Fibroblast of skin of right biceps (primary cell): ENCODE data around the gene PSMB8.
"Not testable (repeated sequence)": the region's sequence is repeated elsewhere in the genome, so short reads cannot be mapped to it uniquely, and the experiment has no call there.

ENCODE experiments used
- DNase-seq: peaks from one replicate; pipeline ENCODE4 v3.0.0-alpha.2; 2013

Gene PSMB8

DNA sequence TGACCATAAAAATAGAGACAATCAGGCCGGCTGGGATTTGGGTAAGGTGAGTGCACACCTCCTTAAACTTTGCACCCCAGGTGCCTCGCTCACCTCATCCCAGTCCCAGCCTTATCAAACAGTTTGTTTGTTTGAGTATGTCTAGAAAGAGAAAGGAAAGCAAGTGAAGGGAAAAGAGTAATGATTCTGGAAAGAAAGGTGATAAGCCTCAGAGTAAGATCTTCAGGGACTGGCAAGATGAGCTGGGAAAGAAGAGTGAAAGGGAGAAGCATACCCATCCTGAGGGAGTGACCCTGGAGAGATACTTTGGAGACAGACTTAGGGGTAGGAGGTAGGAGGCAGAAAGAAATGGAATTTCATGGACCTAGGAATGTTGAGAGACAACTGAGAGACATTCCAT is 7.0 kb downstream of the PSMB8 start:
- DNase-seq = no peak

DNA sequence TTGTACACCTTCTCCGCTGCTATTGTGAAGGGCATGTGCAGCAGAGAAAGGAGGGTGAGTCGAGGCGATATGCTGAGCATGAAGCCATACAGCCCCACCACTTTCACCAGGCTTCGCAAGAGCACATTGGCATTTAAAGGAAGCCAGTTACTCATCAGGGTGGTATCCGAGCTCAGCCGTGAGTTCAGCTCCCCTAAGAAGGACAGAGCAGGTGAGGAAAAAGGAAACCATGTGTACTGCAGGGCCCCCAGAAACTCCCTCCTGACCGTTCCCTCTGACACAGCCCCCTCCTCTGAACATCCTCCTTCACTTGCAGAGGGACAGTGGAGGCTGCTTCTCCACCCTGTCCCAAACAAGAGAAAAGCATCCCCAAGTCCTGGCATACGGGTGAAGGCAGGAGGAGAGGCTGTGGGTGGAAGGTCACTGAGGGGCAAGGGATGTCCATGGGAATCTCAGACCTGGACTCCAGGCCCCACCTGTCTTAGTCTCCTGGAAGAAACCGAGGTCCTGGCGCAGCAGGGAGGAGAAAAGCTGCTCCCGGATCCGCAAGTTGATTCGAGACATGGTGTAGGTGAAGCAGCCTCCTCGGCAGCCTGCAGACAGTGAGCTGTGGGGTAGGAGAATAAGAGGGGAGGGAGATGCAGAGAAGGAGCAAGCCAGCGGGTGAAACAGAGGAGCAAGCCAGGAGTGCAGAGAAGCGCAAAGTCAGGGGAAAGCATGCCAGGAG is 8.5 kb downstream of the PSMB8 start:
- DNase-seq = no peak

GRCh38 chr6:32833664-32834063 is 10.2 kb downstream of the PSMB8 start:
- DNase-seq = no peak

DNA sequence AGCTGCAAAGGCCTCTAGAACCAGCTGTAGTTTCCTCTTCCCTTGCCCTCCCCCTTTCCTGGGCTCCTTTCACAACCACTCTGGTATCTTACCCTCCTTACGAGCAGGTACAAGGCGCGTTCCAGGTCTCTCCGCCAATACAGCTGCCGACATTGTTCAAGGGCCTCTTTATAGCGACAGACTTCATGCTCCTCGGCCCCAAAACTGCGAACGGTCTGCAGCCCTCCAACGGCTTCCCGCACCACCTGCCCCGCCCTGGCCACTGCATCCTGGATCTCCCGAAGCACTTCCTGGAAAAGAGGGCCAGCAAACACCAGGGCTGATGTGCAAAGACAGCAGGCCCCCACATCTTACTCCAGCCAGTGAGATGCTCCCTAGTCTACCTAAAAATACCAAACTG is 11.3 kb downstream of the PSMB8 start:
- no peak for DNase-seq

- DNase-seq = no peak
Observed at GRCh38 chr6:32830936-32831335, 12.9 kb downstream of the PSMB8 start.

GRCh38 chr6:32830017-32830416 is 13.8 kb downstream of the PSMB8 start:
- no peak for DNase-seq

- no peak for DNase-seq
Observed at GRCh38 chr6:32829495-32829894, 14.4 kb downstream of the PSMB8 start.

DNA sequence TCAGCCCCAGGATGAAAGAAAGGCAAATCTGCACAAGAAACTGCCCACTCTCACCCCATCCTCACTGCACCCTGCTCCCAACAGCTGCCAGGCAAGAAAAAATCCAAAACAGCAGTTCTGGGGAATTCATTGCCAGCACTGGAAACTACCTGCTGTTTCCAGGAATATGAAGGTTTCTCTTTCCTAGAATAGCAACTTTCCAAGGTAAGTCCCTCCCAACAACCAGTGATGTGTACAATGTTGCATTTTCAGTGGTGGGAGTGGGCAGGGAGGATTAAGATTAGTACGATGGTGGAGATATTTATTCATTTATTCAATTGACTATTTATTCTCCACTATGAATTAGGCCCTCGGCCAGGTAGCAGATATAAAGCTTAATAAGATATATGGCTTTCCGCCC is 16.8 kb downstream of the PSMB8 start:
- no peak for DNase-seq

DNA sequence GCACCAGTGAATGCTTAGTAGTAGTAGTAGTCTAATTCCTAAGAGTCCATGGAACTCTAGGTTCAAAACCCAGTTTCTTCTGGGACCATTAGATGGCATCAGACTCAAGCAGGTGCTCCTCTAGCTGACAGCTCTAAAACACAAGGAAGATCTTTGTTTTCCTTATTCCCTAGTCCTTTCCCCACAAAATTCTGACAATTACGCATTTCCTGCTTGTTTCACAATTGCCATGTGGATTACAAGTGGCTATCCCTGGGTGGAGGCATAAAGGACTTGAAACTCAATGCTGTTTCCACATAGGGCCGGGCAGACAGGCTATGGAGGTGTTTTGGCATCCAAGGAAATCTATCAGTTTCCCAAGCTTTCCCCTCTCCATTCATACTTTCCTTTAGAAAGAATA is 17.9 kb downstream of the PSMB8 start:
- peak; percentile 53 for DNase-seq

DNA sequence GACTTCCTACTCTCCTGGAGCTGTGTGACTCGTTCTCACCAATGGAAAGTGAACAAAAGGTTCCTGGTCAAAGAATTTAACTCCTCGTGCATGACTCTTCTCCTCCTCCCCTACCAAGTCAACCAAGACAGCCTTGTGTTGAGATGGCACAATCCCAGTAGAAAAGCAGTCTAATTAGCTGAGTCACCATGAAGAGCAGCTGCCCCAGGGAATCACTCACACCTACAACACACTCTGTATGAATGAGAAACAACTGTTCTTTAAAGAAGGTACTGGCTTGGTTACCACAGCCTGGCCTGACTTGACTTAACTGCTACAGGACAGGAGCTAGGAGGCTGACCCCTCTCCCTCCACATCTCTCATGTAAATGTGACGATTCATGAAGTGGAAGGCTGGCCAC is 24.1 kb downstream of the PSMB8 start:
- DNase-seq = peak; percentile 84

GRCh38 chr6:32818867-32819266 is 25.0 kb downstream of the PSMB8 start:
- no peak for DNase-seq

GRCh38 chr6:32816746-32817204 is 27.1 kb downstream of the PSMB8 start, which contains the start of gene HLA-DOB:
Gene HLA-DOB, minus strand, starts transcription at chr6:32817002. Its CDS starts 51 bp downstream, at chr6:32816951.
- no peak for DNase-seq

DNA sequence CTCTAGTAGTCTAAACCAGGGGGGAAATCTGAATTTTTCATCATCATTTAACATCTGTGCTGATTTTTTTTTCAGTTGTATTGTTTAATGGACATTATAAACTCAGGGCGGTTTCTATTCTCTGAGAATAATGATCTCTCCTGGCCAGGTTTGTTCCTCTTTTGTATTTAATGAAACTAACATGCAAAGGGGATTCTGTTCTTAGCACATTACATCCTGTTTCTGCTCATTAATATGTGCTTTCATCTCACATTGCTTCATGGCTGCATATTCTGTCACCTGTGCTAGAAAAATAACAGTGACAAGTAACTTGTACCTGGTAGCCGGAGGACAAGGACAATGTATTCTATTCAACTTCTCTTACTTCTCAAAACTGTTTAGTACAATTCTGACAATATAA is 27.9 kb downstream of the PSMB8 start:
- DNase-seq = no peak

DNA sequence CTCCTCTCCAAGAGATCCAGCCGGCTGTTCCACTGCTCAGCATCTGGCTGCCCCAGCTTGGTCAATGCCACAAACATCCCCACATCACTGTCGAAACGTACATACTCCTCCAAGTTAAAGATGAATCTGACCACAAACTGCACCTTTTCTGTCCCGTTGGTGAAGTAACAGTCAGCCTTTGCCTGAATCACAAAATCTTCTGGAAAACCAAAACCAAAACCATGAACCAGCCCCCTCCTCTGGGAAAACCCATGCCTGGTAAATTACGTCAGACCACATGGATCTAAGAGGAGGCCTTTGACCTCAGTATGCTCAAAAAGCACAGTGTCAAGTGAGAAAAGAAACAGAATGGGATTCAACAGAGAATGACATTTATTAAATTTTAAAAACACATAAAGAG is 28.7 kb downstream of the PSMB8 start:
- DNase-seq = peak; percentile 51

DNA sequence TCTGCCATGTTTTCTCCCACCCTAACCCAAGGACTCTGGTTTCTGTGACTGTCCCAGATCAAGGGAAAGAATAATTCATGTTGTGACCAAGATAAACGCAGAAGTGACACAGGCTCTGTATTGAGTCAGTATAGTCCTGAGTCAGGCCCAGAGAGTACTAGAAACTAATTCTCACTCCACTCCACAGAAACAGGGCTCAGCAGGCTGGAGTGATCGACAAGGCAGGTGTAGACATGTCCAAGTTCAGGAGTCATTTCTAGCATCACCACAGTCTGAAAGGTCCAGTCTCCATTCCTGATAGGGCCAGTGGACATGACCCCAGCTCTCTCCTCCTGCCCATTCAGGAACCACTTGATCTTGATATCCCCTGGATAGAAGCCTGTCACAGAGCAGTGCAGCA is 29.7 kb downstream of the PSMB8 start:
- DNase-seq = no peak

DNA sequence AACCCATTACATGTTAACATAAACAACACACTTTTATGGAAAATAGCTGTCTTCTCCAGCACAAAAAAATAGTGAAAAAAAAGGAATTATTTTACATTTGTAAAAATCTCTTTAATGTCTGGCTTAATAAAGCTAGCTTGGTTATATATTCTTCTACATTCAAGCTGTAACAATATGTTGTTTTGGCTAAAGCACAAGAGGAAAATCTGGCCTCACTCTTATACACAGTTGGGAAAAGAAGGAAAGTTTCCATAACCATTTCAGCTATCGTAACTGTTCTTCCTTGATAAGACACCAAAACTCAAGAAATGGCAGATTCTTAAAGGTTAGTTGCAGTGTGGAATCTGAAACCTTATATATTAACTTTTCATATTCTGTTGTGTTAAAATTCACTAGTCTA is 34.7 kb downstream of the PSMB8 start:
- no peak for DNase-seq

GRCh38 chr6:32807020-32807580 is 36.7 kb downstream of the PSMB8 start:
- no peak for DNase-seq

GRCh38 chr6:32805404-32805803 is 38.4 kb downstream of the PSMB8 start:
- DNase-seq = not testable (repeated sequence)

DNA sequence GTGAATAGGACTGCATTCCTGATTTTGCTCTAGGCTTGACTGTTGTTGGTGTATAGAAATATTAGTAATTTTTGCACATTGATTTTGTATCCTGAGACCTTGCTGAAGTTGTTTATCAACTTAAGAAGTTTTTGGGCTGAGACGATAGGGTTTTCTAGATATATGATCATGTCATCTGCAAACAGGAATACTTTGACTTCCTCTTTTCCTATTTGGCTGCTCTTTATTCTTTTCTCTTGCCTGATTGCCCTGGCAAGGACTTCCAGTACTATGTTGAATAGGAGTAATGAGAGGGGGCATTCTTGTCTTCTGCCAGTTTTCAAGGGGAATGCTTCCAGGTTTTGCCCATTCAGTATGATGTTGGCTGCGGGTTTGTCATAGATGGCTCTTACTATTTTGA is 40.4 kb downstream of the PSMB8 start:
- no peak for DNase-seq

GRCh38 chr6:32799740-32800139 is 44.1 kb downstream of the PSMB8 start:
- no peak for DNase-seq

DNA sequence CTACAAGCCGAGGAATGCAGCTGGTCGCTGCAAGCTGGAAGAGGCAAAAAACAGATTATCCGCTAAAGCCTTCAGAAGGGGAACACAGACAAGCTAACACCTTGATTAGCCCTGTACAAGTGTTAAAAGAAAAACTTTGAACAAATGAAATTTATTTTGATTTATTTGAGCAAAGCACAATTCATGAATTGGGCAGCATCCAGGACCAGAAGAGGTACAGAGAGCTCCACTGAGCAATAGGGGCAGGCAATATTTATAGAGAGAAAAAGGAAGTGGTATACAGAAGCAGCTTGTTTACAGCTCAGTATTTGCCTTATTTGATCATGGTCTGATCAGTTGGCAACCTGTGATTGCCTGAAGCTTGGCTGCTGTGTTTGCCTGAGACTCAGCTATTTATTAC is 44.7 kb downstream of the PSMB8 start:
- no peak for DNase-seq

GRCh38 chr6:32796848-32797776 is 46.7 kb downstream of the PSMB8 start:
- DNase-seq = peak; percentile 60

GRCh38 chr6:32794510-32794909 is 49.3 kb downstream of the PSMB8 start:
- DNase-seq = no peak
